Left ventricle myocardium inferior (tissue), 1 donor: Measurements from ENCODE around the gene PFKFB4. TPM values are rescaled to one million over a fixed set of nuclear protein-coding genes. Genes with fewer than 3 reads are reported as not detected.
"Not testable (repeated sequence)": the region's sequence is repeated elsewhere in the genome, so short reads cannot be mapped to it uniquely, and the experiment has no call there.

Experiments
- DNase-seq: peaks from one replicate; pipeline ENCODE4 v3.0.0-alpha.2; 2020
- H3K27ac ChIP-seq: fragments of 200-600 bp; replicated peaks from 2 replicates; pipeline ENCODE4 v1.8.0; 2021
- H3K27me3 ChIP-seq: fragments of 200-600 bp; 2 replicates; pipeline ENCODE4 v1.8.0; 2021; ENCODE audit warnings: low read depth
- H3K36me3 ChIP-seq: fragments of 200-600 bp; 2 replicates; pipeline ENCODE4 v1.8.0; 2021
- H3K4me1 ChIP-seq: fragments of 200-600 bp; 2 replicates; pipeline ENCODE4 v1.8.0; 2021
- H3K4me3 ChIP-seq: fragments of 200-600 bp; 2 replicates; pipeline ENCODE4 v1.8.0; 2021; ENCODE audit warnings: mild to moderate bottlenecking, moderate library complexity
- H3K9me3 ChIP-seq: fragments of 200-600 bp; replicated peaks from 2 replicates; pipeline ENCODE4 v1.8.0; 2021
- intact Hi-C: fragments of 100-400 bp; cut with micrococcal nuclease; formaldehyde crosslinking; loops from one replicate; pipeline ENCODE4 v1.11.0; 2022
- total RNA-seq: library from RNA; stranded (reverse); fragmentation: NEBNext Ultra II Directional; extraction: Animal tissue kit (Norgen Biotek cat#: 25700); gene quantifications from one replicate; pipeline ENCODE4 v1.2.1, GENCODE V29; 2021
- TF ChIP-seq, protein P1 (sequence below): fragments of 200-600 bp; IDR thresholded peaks from 2 replicates; pipeline ENCODE4 v1.8.0; 2021; ENCODE audit warnings: antibody characterized with exemption, mild to moderate bottlenecking, borderline replicate concordance
- donor health status: DM: no; HTN: yes; CAD: no; lungs with severe emphysema.

Gene PFKFB4
- total RNA-seq, 1 donor from 2014 or later: 1.5 TPM

DNA sequence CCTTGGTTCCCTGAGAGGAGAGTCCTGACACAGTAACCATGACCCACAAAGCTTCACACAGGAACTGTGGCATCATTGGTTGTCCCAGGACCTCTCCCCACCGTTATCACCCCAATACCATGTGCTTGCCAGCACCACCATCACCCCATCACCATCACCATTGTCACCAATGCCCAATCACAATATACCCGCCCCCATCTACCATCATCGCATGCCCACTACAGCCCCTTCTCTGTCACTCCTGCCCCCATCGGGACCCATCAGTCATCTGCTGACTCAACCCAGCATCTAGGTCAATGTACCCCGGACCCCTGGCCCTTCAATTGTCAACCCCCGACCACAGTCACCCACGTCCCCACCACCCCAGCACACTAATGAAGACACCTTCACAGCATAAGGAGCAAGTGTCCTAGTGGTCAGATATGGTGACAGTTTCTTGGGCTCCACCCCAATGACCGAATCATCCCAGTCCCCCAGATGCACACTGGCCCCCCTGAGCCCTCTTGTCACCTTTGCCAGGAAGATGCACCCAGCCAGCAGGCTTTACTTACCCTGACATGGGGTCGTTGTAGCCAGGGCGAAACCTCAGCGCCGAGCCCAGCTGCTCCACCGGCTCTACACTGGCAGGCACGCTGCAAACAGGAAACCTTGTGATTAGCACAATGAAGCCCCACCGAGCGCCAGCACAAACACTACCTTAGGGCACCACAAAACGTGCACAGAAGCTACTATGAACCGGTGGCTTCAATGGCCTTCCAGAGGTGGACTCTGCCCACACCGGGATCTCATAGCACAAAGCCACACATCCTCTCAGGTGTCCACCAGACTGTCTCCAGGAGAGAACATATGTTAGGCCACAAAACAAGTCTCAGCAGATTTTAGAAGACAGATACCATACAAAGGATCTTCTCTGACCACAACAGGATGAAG lies 77.7 kb downstream of the PFKFB4 start:
- H3K27ac ChIP-seq: peak overlapping the region; percentile 72
- H3K4me3 ChIP-seq: no peak overlapping the region
- no peaks in the 10 kb centered on the region for H3K36me3 ChIP-seq
- peaks cover 26% of the 10 kb centered on the region for H3K4me1 ChIP-seq
- DNase-seq: no peak
- intact Hi-C loops: no loop called here
- no peaks in the 10 kb centered on the region for H3K27me3 ChIP-seq
- H3K9me3 ChIP-seq: no peaks in the 10 kb centered on the region
- TF ChIP-seq, protein P1, sequence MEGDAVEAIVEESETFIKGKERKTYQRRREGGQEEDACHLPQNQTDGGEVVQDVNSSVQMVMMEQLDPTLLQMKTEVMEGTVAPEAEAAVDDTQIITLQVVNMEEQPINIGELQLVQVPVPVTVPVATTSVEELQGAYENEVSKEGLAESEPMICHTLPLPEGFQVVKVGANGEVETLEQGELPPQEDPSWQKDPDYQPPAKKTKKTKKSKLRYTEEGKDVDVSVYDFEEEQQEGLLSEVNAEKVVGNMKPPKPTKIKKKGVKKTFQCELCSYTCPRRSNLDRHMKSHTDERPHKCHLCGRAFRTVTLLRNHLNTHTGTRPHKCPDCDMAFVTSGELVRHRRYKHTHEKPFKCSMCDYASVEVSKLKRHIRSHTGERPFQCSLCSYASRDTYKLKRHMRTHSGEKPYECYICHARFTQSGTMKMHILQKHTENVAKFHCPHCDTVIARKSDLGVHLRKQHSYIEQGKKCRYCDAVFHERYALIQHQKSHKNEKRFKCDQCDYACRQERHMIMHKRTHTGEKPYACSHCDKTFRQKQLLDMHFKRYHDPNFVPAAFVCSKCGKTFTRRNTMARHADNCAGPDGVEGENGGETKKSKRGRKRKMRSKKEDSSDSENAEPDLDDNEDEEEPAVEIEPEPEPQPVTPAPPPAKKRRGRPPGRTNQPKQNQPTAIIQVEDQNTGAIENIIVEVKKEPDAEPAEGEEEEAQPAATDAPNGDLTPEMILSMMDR: no peak

DNA sequence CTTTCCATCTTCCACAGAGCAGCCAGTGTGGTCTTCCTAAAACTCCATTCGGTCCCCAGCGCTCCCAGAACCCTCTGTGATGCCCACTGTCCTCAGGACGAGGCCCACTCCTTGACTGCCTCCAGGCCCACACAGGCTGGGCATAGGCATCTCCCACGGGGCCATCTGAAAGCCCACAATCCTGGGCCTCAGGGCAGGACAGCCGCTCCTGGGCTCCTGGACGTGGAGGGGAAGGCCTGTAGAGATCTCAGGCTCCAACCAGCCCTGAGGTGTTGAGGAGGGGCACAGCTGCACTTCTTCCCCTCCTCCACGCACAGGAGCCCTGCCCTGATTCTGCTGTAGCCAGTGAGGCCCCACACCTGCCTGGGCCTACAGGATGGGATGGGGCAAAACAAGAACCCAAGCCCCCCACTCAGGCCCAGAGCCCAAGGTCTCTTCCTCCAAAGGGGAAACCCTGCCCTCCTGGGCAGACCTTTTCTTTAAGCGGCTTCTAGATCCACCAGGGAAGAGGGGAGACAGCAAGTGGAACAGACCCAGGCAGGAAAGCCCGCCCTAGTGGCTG lies 78.6 kb downstream of the PFKFB4 start:
- no peaks in the 10 kb centered on the region for H3K27me3 ChIP-seq
- no peak overlapping the region for H3K4me3 ChIP-seq
- DNase-seq: no peak
- peaks cover 35% of the 10 kb centered on the region for H3K4me1 ChIP-seq
- intact Hi-C loops: no loop called here
- H3K36me3 ChIP-seq: no peaks in the 10 kb centered on the region
- H3K9me3 ChIP-seq: no peaks in the 10 kb centered on the region
- peak overlapping the region; percentile 72 for H3K27ac ChIP-seq
- TF ChIP-seq, protein P1: no peak

DNA sequence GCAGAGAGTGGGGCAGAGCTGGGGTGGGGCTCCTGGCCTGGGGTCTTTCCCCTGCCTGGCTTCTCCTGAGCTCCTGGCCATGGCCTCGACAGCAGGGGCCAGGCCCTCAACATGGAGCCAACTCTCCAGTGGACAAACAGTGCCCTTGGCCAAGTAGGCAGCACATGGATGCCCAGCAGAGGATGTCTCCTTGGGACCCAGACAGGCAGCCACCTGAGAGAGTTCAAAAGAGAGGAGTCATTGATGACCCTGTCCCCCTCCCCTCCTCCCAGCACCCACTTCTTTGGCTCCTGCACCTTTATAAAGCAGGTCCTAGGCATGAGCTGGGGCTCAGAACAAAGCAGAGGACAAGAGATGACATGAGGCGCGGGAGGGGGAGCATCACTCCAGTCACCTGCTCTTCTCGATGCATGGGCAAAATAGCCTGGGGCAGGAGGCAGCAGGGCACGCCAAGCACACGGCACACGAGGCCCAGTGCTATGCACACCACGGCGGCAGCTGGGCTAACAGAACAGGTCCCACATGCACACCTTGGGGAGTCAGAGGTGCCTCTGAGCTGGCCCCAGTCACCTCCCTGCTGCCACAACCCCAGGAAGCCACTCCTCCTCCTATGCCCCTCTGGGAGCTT lies 80.1 kb downstream of the PFKFB4 start:
- Histone ChIP-seq H3K4me1 (peaks cover 50% of the 10 kb centered on the region), H3K4me3 (no peak overlapping the region), H3K27me3 (no peaks in the 10 kb centered on the region), H3K27ac (peak overlapping the region; percentile 72), H3K36me3 (no peaks in the 10 kb centered on the region), H3K9me3 (no peaks in the 10 kb centered on the region)
- TF ChIP-seq, protein P1: no peak
- DNase-seq: no peak
- intact Hi-C loops: no loop called here

DNA sequence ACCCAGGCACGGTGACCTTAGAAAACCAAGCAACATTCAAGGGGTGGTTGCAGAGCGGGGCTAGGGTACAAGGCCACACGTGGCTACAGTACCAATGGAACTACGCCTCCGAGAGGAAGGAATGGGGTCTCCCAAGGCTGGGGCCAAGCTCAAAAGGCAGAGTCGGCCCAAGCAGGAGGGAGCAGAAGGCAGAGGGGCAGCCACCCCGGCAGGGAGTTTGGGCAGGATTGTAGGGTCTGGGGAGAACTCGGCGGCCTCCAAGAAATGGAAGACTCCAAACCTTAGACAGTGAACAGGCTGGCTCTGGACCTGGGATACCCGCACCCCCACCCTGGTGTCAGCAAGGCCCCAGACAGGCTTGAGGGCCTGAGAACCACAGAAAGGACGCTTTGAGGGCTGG lies 81.4 kb downstream of the PFKFB4 start:
- intact Hi-C loops: no loop called here
- Histone ChIP-seq H3K4me1 (peaks cover 63% of the 10 kb centered on the region), H3K4me3 (no peak overlapping the region), H3K36me3 (no peaks in the 10 kb centered on the region), H3K27me3 (no peaks in the 10 kb centered on the region), H3K27ac (no peak overlapping the region), H3K9me3 (no peaks in the 10 kb centered on the region)
- TF ChIP-seq, protein P1: no peak
- DNase-seq: no peak

DNA sequence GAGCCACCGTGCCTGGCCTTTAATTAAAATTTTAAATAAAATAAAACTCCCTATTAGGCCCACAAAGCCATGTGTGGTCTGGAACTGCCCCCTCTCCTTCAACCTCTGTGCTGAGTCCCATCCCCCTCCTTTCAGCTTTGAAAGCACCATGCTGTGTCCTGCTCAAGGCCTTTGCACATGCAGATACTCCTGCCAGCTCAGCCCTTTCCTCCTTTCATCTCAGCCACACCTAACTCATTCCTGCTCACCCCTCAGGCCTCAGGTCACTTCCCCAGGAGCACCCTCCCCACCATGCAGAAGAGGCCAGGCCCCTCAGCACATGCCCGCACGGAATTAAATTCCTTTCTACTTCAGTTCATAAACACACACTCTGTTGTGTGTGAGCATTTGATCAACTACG lies 82.0 kb downstream of the PFKFB4 start:
- Histone ChIP-seq H3K9me3 (no peaks in the 10 kb centered on the region), H3K27me3 (no peaks in the 10 kb centered on the region), H3K4me3 (no peak overlapping the region), H3K27ac (no peak overlapping the region), H3K36me3 (peaks cover under 1% of the 10 kb centered on the region), H3K4me1 (peaks cover 69% of the 10 kb centered on the region)
- intact Hi-C loops: no loop called here
- DNase-seq: no peak
- TF ChIP-seq, protein P1: no peak

DNA sequence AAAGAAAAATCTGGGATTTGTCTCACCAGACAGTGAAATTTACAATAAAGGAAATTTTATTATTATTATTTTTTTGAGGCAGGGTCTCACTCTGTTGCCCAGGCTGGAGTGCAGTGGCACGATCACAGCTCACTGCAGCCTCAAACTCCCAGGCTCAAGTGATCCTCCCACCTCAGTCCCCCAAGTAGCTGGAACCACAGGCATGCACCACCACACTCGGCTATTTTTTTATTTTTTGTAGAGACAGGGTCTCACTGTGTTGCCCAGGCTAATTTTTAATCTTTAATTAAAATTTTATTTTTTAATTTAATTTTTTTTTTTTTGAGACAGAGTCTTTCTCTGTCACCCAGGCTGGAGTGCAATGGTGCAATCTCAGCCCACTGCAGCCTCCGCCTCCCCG lies 82.6 kb downstream of the PFKFB4 start:
- H3K27ac ChIP-seq: peak overlapping the region; percentile 99
- H3K4me3 ChIP-seq, DNase-seq, H3K36me3 ChIP-seq, H3K27me3 ChIP-seq, H3K9me3 ChIP-seq, intact Hi-C loops: not testable (repeated sequence)
- peaks cover 71% of the 10 kb centered on the region for H3K4me1 ChIP-seq
